DND-41 (cell line): ENCODE results near the gene BLOC1S4.

Source experiments
- ATAC-seq: fragments of 200-7000 bp; cut with Tn5 transposase; 3 replicates; pipeline ENCODE4 v1.9.1; 2021; ENCODE audit warnings: low read depth; ENCODE audit not compliant: insufficient read depth
- DNase-seq: peaks from one replicate; pipeline ENCODE4 v3.0.0-alpha.2; 2020
- H2AFZ ChIP-seq: 2 replicates; pipeline ENCODE4 v1.6.0; 2012; ENCODE audit warnings: low read depth, low read length
- H3K27ac ChIP-seq: 2 replicates; pipeline ENCODE4 v1.5.1; 2012; ENCODE audit warnings: low read length, inconsistent platforms
- H3K27me3 ChIP-seq: fragments of 200-600 bp; sonication (generic); 2 replicates; pipeline ENCODE4 v1.6.0; 2012; ENCODE audit warnings: low read length, mild to moderate bottlenecking, inconsistent platforms; ENCODE audit not compliant: insufficient read depth, poor library complexity
- H3K36me3 ChIP-seq: 2 replicates; pipeline ENCODE4 v1.5.1; 2012; ENCODE audit warnings: low read length, inconsistent platforms; ENCODE audit not compliant: insufficient read depth
- H3K4me1 ChIP-seq: 2 replicates; pipeline ENCODE4 v1.5.1; 2012; ENCODE audit warnings: mild to moderate bottlenecking, low read length; ENCODE audit not compliant: insufficient read depth
- H3K4me2 ChIP-seq: 2 replicates; pipeline ENCODE4 v1.6.0; 2012; ENCODE audit warnings: mild to moderate bottlenecking, moderate library complexity, low read length, inconsistent platforms; ENCODE audit not compliant: insufficient read depth
- H3K4me3 ChIP-seq, 2 experiments: fragments of 200-600 bp in 1 of 2; shearing (Covaris generic) in 1 of 2; 2 replicates each; pipeline ENCODE4 v1.5.1; 2012 to 2016; ENCODE audit warnings: inconsistent platforms in 2 of 2, low read length in 2 of 2, mild to moderate bottlenecking in 2 of 2, low read depth in 1 of 2, moderate library complexity in 1 of 2
- H3K79me2 ChIP-seq: 2 replicates; pipeline ENCODE4 v1.6.0; 2012; ENCODE audit warnings: low read length, inconsistent platforms; ENCODE audit not compliant: insufficient read depth
- H3K9ac ChIP-seq: 2 replicates; pipeline ENCODE4 v1.6.0; 2012; ENCODE audit warnings: low read depth, mild to moderate bottlenecking, inconsistent platforms, low read length, moderate library complexity
- H3K9me3 ChIP-seq: 2 replicates; pipeline ENCODE4 v1.5.1; 2012; ENCODE audit warnings: low read length, moderate library complexity, mild to moderate bottlenecking, inconsistent platforms; ENCODE audit not compliant: insufficient read depth, severe bottlenecking
- H4K20me1 ChIP-seq: 2 replicates; pipeline ENCODE4 v1.6.0; 2012; ENCODE audit warnings: low read length; ENCODE audit not compliant: insufficient read depth
- EZH2 ChIP-seq: IDR thresholded peaks from 3 replicates; pipeline ENCODE4 v1.6.1; 2012; ENCODE audit warnings: borderline replicate concordance, low read depth, mild to moderate bottlenecking, moderate library complexity, low read length, inconsistent platforms; ENCODE audit not compliant: severe bottlenecking
- TF ChIP-seq, protein P1 (sequence below): IDR thresholded peaks from 2 replicates; pipeline ENCODE4 v1.5.1; 2012; ENCODE audit warnings: borderline replicate concordance, low read length, moderate library complexity, mild to moderate bottlenecking; ENCODE audit not compliant: poor library complexity, severe bottlenecking; ENCODE audit errors: extremely low read depth

BLOC1S4 gene

DNA sequence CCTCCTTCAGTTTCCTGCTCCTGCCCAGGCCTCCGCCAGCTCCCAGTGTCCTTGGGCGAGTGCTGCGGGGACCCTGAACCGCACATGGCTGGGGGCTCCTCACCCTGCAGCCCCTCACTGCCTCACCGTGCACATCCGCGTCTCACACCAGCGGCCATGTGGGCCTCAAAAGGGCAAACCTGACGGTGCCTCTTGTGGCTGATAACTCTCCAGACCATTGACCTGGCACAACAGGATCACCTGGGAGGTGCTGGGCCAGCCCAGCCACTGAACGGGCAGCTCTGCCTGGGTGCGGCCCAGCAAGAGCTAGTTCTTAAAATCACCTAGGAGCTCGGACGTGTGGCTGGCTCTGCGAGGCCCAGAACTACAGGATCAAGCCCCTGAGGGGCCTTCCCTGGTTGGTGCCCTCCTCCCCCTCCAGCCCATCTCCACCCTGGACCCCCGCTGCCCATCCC lies 26.4 kb upstream of the BLOC1S4 start:
- no peaks in the 10 kb centered on the region for H3K9me3 ChIP-seq
- H2AFZ ChIP-seq: no peak overlapping the region
- no peaks in the 10 kb centered on the region for H3K4me1 ChIP-seq
- ATAC-seq (no peak), DNase-seq (no peak)
- H3K36me3 ChIP-seq: no peaks in the 10 kb centered on the region
- no peaks in the 10 kb centered on the region for H4K20me1 ChIP-seq
- H3K27me3 ChIP-seq: no peaks in the 10 kb centered on the region
- no peak overlapping the region for H3K4me2 ChIP-seq
- TF ChIP-seq, protein P1, sequence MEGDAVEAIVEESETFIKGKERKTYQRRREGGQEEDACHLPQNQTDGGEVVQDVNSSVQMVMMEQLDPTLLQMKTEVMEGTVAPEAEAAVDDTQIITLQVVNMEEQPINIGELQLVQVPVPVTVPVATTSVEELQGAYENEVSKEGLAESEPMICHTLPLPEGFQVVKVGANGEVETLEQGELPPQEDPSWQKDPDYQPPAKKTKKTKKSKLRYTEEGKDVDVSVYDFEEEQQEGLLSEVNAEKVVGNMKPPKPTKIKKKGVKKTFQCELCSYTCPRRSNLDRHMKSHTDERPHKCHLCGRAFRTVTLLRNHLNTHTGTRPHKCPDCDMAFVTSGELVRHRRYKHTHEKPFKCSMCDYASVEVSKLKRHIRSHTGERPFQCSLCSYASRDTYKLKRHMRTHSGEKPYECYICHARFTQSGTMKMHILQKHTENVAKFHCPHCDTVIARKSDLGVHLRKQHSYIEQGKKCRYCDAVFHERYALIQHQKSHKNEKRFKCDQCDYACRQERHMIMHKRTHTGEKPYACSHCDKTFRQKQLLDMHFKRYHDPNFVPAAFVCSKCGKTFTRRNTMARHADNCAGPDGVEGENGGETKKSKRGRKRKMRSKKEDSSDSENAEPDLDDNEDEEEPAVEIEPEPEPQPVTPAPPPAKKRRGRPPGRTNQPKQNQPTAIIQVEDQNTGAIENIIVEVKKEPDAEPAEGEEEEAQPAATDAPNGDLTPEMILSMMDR: no peak
- no peak for TF ChIP-seq EZH2
- no peak overlapping the region for H3K27ac ChIP-seq
- no peaks in the 10 kb centered on the region for H3K79me2 ChIP-seq
- H3K4me3 ChIP-seq: no peak overlapping the region
- no peak overlapping the region for H3K9ac ChIP-seq

DNA sequence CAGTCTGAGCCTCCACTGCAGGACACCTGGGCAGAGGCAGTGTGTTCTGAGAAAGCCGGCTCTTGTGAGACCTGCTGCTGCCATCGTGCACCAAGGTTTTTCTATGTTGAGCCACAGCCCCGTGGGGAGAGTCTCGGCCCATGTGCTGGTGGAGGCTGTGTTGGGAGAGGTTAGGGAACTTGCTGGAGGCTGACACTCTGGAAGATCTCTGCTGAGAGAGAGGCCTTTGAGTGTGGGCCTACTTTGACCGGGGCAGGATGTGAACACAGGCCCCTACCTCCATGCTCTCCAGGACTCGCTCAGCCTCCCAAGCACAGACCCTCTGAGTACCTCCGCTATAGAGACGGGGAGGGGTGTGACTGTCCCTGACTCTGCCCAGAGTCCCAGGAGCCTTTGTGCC lies 23.6 kb upstream of the BLOC1S4 start:
- Histone ChIP-seq H3K4me1 (peaks cover 18% of the 10 kb centered on the region), H3K9me3 (no peaks in the 10 kb centered on the region), H2AFZ (no peak overlapping the region), H3K4me3 (no peak overlapping the region), H3K79me2 (no peaks in the 10 kb centered on the region), H3K27ac (no peak overlapping the region), H3K9ac (no peak overlapping the region), H3K4me2 (no peak overlapping the region), H4K20me1 (no peaks in the 10 kb centered on the region), H3K27me3 (no peaks in the 10 kb centered on the region), H3K36me3 (no peaks in the 10 kb centered on the region)
- DNase-seq: no peak
- no peak for TF ChIP-seq EZH2
- TF ChIP-seq, protein P1: no peak
- ATAC-seq: no peak

DNA sequence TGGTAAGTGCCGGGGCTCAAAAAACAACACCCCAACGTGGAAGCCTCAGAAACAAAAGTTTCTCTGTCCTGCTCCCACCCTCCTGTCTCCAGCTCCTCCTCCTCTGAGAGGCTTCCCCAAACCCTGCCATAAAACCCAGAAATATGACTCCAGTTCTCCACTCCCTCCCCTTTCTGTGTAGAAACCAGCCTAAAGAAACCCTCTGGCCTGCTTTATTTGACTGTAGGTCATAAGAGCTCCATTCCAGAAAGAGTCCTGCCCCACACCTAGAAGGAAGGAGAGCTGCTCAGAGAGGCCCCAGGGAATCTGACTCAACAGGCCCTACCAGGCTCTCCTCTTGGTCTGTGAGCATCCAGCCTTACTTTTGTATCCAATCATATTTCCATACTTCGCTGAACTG lies 23.2 kb upstream of the BLOC1S4 start:
- DNase-seq: no peak
- Histone ChIP-seq H4K20me1 (no peaks in the 10 kb centered on the region), H3K79me2 (no peaks in the 10 kb centered on the region), H3K27me3 (no peaks in the 10 kb centered on the region), H3K27ac (no peak overlapping the region), H3K9ac (no peak overlapping the region), H3K36me3 (no peaks in the 10 kb centered on the region), H3K4me2 (no peak overlapping the region), H2AFZ (no peak overlapping the region), H3K4me1 (peaks cover 18% of the 10 kb centered on the region), H3K4me3 (no peak overlapping the region), H3K9me3 (no peaks in the 10 kb centered on the region)
- TF ChIP-seq, protein P1: no peak
- no peak for TF ChIP-seq EZH2
- ATAC-seq: no peak
